ENCODE measurements around the gene HMCN1.

- TF ChIP-seq CTCF (conservative IDR thresholded peaks at IDR 0.05; ENCODE audit: low read depth in 2 of 2): no peak
- no peak for TF ChIP-seq REST (IDR thresholded peaks at IDR 0.05; ENCODE audit: unreplicated experiment)
- TF ChIP-seq JUNB (IDR thresholded peaks at IDR 0.05; ENCODE audit: unreplicated experiment): no peak
- no peak for TF ChIP-seq EZH2 (IDR thresholded peaks at IDR 0.05; ENCODE audit: low read depth, unreplicated experiment)
- TF ChIP-seq POLR2AphosphoS5 (IDR thresholded peaks at IDR 0.05; ENCODE audit: low read depth): no peak
- TF ChIP-seq, protein P1, sequence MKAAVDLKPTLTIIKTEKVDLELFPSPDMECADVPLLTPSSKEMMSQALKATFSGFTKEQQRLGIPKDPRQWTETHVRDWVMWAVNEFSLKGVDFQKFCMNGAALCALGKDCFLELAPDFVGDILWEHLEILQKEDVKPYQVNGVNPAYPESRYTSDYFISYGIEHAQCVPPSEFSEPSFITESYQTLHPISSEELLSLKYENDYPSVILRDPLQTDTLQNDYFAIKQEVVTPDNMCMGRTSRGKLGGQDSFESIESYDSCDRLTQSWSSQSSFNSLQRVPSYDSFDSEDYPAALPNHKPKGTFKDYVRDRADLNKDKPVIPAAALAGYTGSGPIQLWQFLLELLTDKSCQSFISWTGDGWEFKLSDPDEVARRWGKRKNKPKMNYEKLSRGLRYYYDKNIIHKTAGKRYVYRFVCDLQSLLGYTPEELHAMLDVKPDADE (IDR thresholded peaks at IDR 0.05): no peak
- no peak for TF ChIP-seq CREB1 (CRISPR knock-in tag; IDR thresholded peaks at IDR 0.05; ENCODE audit: low read depth)
- no peak for TF ChIP-seq EZH2phosphoT487 (IDR thresholded peaks at IDR 0.05; ENCODE audit: unreplicated experiment)
- TF ChIP-seq ZNF462 (CRISPR knock-in tag; IDR thresholded peaks at IDR 0.05): no peak
- TF ChIP-seq ZNF331 (CRISPR knock-in tag; IDR thresholded peaks at IDR 0.05; ENCODE audit: low read depth): no peak
- TF ChIP-seq ZNF114 (CRISPR knock-in tag; IDR thresholded peaks at IDR 0.05): no peak
- TF ChIP-seq NANOG (IDR thresholded peaks at IDR 0.05; ENCODE audit: borderline replicate concordance): no peak
Measured at GRCh38 chr1:186044079-186044685, 310.0 kb downstream of the HMCN1 start.
